HCT116 (cell line): ENCODE measurements around the gene SLC25A42. TPM values are rescaled to one million over a fixed set of nuclear protein-coding genes. Genes with fewer than 3 reads are reported as not detected.

ENCODE experiments used
- ATAC-seq: fragments of 200-7000 bp; cut with Tn5 transposase; 2 replicates; pipeline ENCODE4 v1.9.1; 2020; ENCODE audit warnings: mild to moderate bottlenecking, moderate library complexity
- BruUV-seq: library from RNA; stranded (reverse); fragments of 400-500 nt; replicated peaks from 2 replicates; lab custom pipeline; 2021; lab: Mats Ljungman, UMichigan
- CTCF ChIA-PET: fragments of 300-600 bp; sonication (Branson Sonifier 250); formaldehyde crosslinking; loops from one replicate; lab custom pipeline; 2021; ENCODE audit warnings: antibody characterized with exemption; lab: Charles Lee
- POLR2A ChIA-PET: fragments of 300-600, 350-600 bp; sonication (Branson Sonifier 250); formaldehyde crosslinking; loops from one replicate; lab custom pipeline; 2021; ENCODE audit warnings: antibody characterized with exemption; lab: Charles Lee
- RAD21 ChIA-PET, 2 experiments: fragments of 300-600 bp; sonication (Branson Sonifier 250); formaldehyde crosslinking; loops; one replicate each; lab custom pipeline; 2023; ENCODE audit warnings: low total read pairs in 2 of 2; ENCODE audit not compliant: uncharacterized antibody in 2 of 2, unreplicated experiment in 2 of 2, low non-redundant PET in 1 of 2; lab: Charles Lee
- DNase-seq: peaks from one replicate; pipeline ENCODE4 v3.0.0-alpha.2; 2010; ENCODE audit warnings: low read depth, low spot score
- H2AFZ ChIP-seq: fragments of 200-600 bp; shearing (Covaris generic), sonication (generic); 2 replicates; pipeline ENCODE4 v1.6.1; 2017; ENCODE audit warnings: low read depth, mixed run types, mixed read lengths, antibody characterized with exemption, low read length; ENCODE audit not compliant: poor library complexity, severe bottlenecking
- H3K27ac ChIP-seq: 2 replicates; pipeline ENCODE4 v1.5.1; 2012; ENCODE audit warnings: low read depth, low read length
- H3K27me3 ChIP-seq: fragments of 200-600 bp; sonication (generic); 2 replicates; pipeline ENCODE4 v1.6.1; 2016; ENCODE audit warnings: mixed run types, low read length, mixed read lengths; ENCODE audit not compliant: insufficient read depth
- H3K36me3 ChIP-seq, 2 experiments: fragments of 200-500 bp in 1 of 2; fragments of 200-600 bp in 1 of 2; sonication (Bioruptor generic) in 1 of 2; sonication (generic) in 1 of 2; 2 replicates each; pipeline versions ENCODE4 v1.5.1 to v1.6.1; 2014 to 2016; ENCODE audit warnings: low read length in 2 of 2, inconsistent platforms in 1 of 2, mixed read lengths in 1 of 2, mixed run types in 1 of 2; ENCODE audit not compliant: insufficient read depth in 2 of 2, control insufficient read depth in 1 of 2
- H3K4me1 ChIP-seq, 2 experiments: fragments of 200-600 bp in 1 of 2; sonication (generic) in 1 of 2; 2 replicates each; pipeline versions ENCODE4 v1.5.1 to v1.6.1; 2012 to 2017; ENCODE audit warnings: low read length in 2 of 2, inconsistent platforms in 1 of 2, mild to moderate bottlenecking in 1 of 2, mixed read lengths in 1 of 2, mixed run types in 1 of 2, moderate library complexity in 1 of 2; ENCODE audit not compliant: insufficient read depth in 2 of 2, control insufficient read depth in 1 of 2
- H3K4me2 ChIP-seq: fragments of 200-600 bp; sonication (generic); 2 replicates; pipeline ENCODE4 v1.6.1; 2017; ENCODE audit warnings: mixed run types, low read length, mixed read lengths
- H3K4me3 ChIP-seq, 2 experiments: fragments of 200-600 bp in 1 of 2; sonication (generic) in 1 of 2; replicated peaks in 1 of 2; 2 replicates each; pipeline ENCODE4 v1.5.1; 2011 to 2016; ENCODE audit warnings: low read length in 2 of 2, control low read depth in 1 of 2, low read depth in 1 of 2, mild to moderate bottlenecking in 1 of 2, mixed read lengths in 1 of 2, mixed run types in 1 of 2
- H3K79me2 ChIP-seq: fragments of 200-600 bp; sonication (generic); 2 replicates; pipeline ENCODE4 v1.6.1; 2017; ENCODE audit warnings: mild to moderate bottlenecking, mixed run types, low read length, moderate library complexity, mixed read lengths; ENCODE audit not compliant: insufficient read depth
- H3K9ac ChIP-seq: fragments of 200-600 bp; sonication (generic); 2 replicates; pipeline ENCODE4 v1.6.1; 2016; ENCODE audit warnings: low read length, mixed read lengths
- H3K9me2 ChIP-seq: fragments of 200-600 bp; sonication (generic), shearing (Covaris generic); 2 replicates; pipeline ENCODE4 v1.6.1; 2017; ENCODE audit warnings: mixed run types, mild to moderate bottlenecking, moderate library complexity; ENCODE audit not compliant: insufficient read depth
- H3K9me3 ChIP-seq, 2 experiments: fragments of 200-500 bp in 1 of 2; fragments of 200-600 bp in 1 of 2; sonication (Bioruptor generic) in 1 of 2; sonication (generic) in 1 of 2; 2 replicates each; pipeline ENCODE4 v1.6.1; 2014 to 2017; ENCODE audit warnings: low read length in 2 of 2, mixed read lengths in 2 of 2, inconsistent platforms in 1 of 2, low read depth in 1 of 2, mild to moderate bottlenecking in 1 of 2, mixed run types in 1 of 2, moderate library complexity in 1 of 2; ENCODE audit not compliant: control insufficient read depth in 1 of 2, insufficient read depth in 1 of 2
- H4K20me1 ChIP-seq: fragments of 200-600 bp; sonication (generic), shearing (Covaris generic); 2 replicates; pipeline ENCODE4 v1.6.1; 2017; ENCODE audit warnings: mixed run types, mild to moderate bottlenecking, moderate library complexity; ENCODE audit not compliant: insufficient read depth
- CBX3 ChIP-seq: IDR thresholded peaks from 2 replicates; pipeline ENCODE4 v1.6.1; 2012; ENCODE audit warnings: low read depth
- ELF1 ChIP-seq: IDR thresholded peaks from 2 replicates; pipeline ENCODE4 v1.6.1; 2012; ENCODE audit warnings: low read depth, borderline replicate concordance
- EZH2 ChIP-seq: fragments of 200-600 bp; sonication (generic); IDR thresholded peaks from 2 replicates; pipeline ENCODE4 v1.6.1; 2017; ENCODE audit warnings: antibody characterized with exemption, mixed run types
- EZH2phosphoT487 ChIP-seq: fragments of 200-600 bp; IDR thresholded peaks from 2 replicates; pipeline ENCODE4 v1.6.1; 2018; ENCODE audit warnings: antibody characterized with exemption, borderline replicate concordance
- FOSL1 ChIP-seq: IDR thresholded peaks from 2 replicates; pipeline ENCODE4 v1.6.1; 2012; ENCODE audit warnings: low read depth
- POLR2A ChIP-seq: IDR thresholded peaks from 2 replicates; pipeline ENCODE4 v1.7.0; 2011; ENCODE audit warnings: borderline replicate concordance; ENCODE audit not compliant: insufficient read depth, insufficient read length; ENCODE audit errors: extremely low read depth
- POLR2AphosphoS5 ChIP-seq: IDR thresholded peaks from 2 replicates; pipeline ENCODE4 v1.6.1; 2011; ENCODE audit warnings: mild to moderate bottlenecking, low read depth, low read length, moderate library complexity
- RAD21 ChIP-seq: IDR thresholded peaks from 2 replicates; pipeline ENCODE4 v1.6.1; 2012; ENCODE audit warnings: low read depth, mild to moderate bottlenecking
- SIN3A ChIP-seq: IDR thresholded peaks from 2 replicates; pipeline ENCODE4 v1.6.1; 2012; ENCODE audit warnings: low read depth
- SRF ChIP-seq: IDR thresholded peaks from 2 replicates; pipeline ENCODE4 v1.6.1; 2012; ENCODE audit warnings: low read depth
- YY1 ChIP-seq: IDR thresholded peaks from 2 replicates; pipeline ENCODE4 v1.6.1; 2011; ENCODE audit warnings: low read length, low read depth, moderate library complexity, mild to moderate bottlenecking; ENCODE audit not compliant: insufficient replicate concordance; ENCODE audit errors: extremely low read depth
- ZFX ChIP-seq: fragments of 450-650 bp; IDR thresholded peaks from 2 replicates; pipeline ENCODE4 v1.6.1; 2017
- intact Hi-C: fragments of 100-400 bp; cut with micrococcal nuclease; formaldehyde crosslinking; loops from 2 replicates; pipeline ENCODE4 v1.10.0; 2022
- total RNA-seq: library from RNA; stranded (reverse); gene quantifications from one replicate; pipeline ENCODE4 v1.2.1, GENCODE V29; 2021; ENCODE audit not compliant: unreplicated experiment
- TF ChIP-seq, protein P1 (sequence below): IDR thresholded peaks from 2 replicates; pipeline ENCODE4 v1.6.1; 2011; ENCODE audit warnings: mild to moderate bottlenecking, low read length, moderate library complexity; ENCODE audit not compliant: insufficient replicate concordance; ENCODE audit errors: extremely low read depth
- TF ChIP-seq, protein P2 (sequence below): IDR thresholded peaks from 2 replicates; pipeline ENCODE4 v1.6.1; 2012
- TF ChIP-seq, protein P3 (sequence below): IDR thresholded peaks from 2 replicates; pipeline ENCODE4 v1.6.1; 2012

Gene SLC25A42
- total RNA-seq, 1 experiment from 2014 or later = 10.2 TPM

DNA sequence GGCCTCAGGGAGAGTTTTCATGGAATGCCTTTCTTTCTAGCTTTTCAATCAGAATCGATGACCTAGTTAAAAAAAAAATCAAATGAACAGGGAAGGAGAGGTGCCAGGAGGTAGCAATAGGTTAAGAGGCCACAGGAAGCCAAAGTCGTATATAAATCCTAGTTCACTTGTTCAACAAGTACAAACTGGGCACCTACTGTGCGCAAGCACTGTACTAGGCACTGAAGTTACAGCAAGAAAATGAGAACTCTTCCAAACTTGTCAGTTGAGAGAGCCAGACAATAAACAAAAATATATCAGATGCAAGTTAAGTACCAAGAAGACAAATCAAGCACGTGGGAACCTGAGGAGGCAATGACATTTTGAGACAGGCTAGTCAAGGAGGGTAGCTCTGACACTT lies 36.6 kb upstream of the SLC25A42 start:
- CTCF ChIA-PET = no interaction called here
- peaks cover 8% of the 10 kb centered on the region; the same call in 1 of the 2 replicates for H4K20me1 ChIP-seq

More for the DNA sequence above, 36.6 kb upstream of the SLC25A42 start:
- H3K4me1 ChIP-seq = peaks cover 4 to 9% of the 10 kb centered on the region in 2 experiments; a peak in 3 of 4 replicates
- H3K79me2 ChIP-seq = peaks cover 89% of the 10 kb centered on the region
- no peak for ATAC-seq
- no peak overlapping the region for H3K4me3 ChIP-seq
- TF ChIP-seq SRF (no peak), POLR2AphosphoS5 (no peak), YY1 (no peak), CBX3 (no peak), ZFX (no peak), POLR2A (no peak), ELF1 (no peak), EZH2phosphoT487 (no peak), FOSL1 (no peak), RAD21 (no peak), EZH2 (no peak), SIN3A (no peak)
- TF ChIP-seq, protein P1, sequence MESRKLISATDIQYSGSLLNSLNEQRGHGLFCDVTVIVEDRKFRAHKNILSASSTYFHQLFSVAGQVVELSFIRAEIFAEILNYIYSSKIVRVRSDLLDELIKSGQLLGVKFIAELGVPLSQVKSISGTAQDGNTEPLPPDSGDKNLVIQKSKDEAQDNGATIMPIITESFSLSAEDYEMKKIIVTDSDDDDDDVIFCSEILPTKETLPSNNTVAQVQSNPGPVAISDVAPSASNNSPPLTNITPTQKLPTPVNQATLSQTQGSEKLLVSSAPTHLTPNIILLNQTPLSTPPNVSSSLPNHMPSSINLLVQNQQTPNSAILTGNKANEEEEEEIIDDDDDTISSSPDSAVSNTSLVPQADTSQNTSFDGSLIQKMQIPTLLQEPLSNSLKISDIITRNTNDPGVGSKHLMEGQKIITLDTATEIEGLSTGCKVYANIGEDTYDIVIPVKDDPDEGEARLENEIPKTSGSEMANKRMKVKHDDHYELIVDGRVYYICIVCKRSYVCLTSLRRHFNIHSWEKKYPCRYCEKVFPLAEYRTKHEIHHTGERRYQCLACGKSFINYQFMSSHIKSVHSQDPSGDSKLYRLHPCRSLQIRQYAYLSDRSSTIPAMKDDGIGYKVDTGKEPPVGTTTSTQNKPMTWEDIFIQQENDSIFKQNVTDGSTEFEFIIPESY = no peak
- TF ChIP-seq, protein P2, sequence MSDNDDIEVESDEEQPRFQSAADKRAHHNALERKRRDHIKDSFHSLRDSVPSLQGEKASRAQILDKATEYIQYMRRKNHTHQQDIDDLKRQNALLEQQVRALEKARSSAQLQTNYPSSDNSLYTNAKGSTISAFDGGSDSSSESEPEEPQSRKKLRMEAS = no peak
- TF ChIP-seq, protein P3, sequence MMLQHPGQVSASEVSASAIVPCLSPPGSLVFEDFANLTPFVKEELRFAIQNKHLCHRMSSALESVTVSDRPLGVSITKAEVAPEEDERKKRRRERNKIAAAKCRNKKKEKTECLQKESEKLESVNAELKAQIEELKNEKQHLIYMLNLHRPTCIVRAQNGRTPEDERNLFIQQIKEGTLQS = no peak
- BruUV-seq = no TSS peak
- H3K27ac ChIP-seq = no peak overlapping the region
- no peaks in the 10 kb centered on the region for H3K9me3 ChIP-seq
- H2AFZ ChIP-seq = no peak overlapping the region
- no peak overlapping the region for H3K4me2 ChIP-seq
- no peaks in the 10 kb centered on the region for H3K27me3 ChIP-seq
- ChIA-PET POLR2A (no interaction called here), RAD21 (interaction anchor here in 1 of 2 experiments (0.6 kb wide), 1 partner anchor 110 kb away, joined by 3 read pairs; no protein-coding TSS in a partner anchor)
- intact Hi-C loops = no loop called here
- no peak overlapping the region for H3K9ac ChIP-seq
- no peaks in the 10 kb centered on the region for H3K9me2 ChIP-seq
- no peak for DNase-seq
- peaks cover 53 to 80% of the 10 kb centered on the region in 2 experiments for H3K36me3 ChIP-seq
